ENCODE data around the gene FAM25A.

DNA sequence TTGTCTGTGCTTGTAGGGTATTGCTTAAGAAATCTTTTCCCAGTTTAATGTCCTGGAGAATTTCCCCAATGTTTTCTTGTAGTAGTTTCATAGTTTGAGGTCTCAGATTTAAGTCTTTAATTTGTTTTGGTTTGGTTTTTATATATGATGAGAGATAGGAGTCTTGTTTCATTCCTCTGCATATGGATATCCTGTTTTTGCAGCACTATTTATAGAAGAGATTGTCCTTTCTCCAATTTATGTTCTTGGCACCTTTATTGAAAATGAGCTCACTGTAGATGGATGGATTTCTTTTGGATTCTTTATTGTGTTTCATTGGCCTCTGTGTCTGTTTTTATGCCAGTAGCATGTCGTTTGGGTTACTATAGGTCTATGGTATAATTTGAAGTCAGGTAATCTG lies 31.6 kb upstream of the FAM25A start:
- TF ChIP-seq, protein P1, sequence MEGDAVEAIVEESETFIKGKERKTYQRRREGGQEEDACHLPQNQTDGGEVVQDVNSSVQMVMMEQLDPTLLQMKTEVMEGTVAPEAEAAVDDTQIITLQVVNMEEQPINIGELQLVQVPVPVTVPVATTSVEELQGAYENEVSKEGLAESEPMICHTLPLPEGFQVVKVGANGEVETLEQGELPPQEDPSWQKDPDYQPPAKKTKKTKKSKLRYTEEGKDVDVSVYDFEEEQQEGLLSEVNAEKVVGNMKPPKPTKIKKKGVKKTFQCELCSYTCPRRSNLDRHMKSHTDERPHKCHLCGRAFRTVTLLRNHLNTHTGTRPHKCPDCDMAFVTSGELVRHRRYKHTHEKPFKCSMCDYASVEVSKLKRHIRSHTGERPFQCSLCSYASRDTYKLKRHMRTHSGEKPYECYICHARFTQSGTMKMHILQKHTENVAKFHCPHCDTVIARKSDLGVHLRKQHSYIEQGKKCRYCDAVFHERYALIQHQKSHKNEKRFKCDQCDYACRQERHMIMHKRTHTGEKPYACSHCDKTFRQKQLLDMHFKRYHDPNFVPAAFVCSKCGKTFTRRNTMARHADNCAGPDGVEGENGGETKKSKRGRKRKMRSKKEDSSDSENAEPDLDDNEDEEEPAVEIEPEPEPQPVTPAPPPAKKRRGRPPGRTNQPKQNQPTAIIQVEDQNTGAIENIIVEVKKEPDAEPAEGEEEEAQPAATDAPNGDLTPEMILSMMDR (IDR thresholded peaks at IDR 0.05; ENCODE audit: extremely low read depth in 1 of 2, insufficient read depth in 1 of 2, low read depth in 1 of 2, low read length in 2 of 2), result no peak
- TF ChIP-seq POLR2A (IDR thresholded peaks at IDR 0.05; ENCODE audit: low read depth, low read length) (no peak), GATA2 (IDR thresholded peaks at IDR 0.05; ENCODE audit: insufficient read depth, insufficient read length, low read depth, low read length) (no peak), FOS (IDR thresholded peaks at IDR 0.05; ENCODE audit: borderline replicate concordance, insufficient read depth, low read length) (no peak)
